Endothelial cell of umbilical vein (primary cell): ENCODE measurements around the gene DONSON. TPM values are rescaled to one million over a fixed set of nuclear protein-coding genes. Genes with fewer than 3 reads are reported as not detected.

Experiments
- BruUV-seq: library from RNA; stranded (reverse); fragments of 400-500 nt; replicated peaks from 2 replicates; lab custom pipeline; 2021; lab: Mats Ljungman, UMichigan
- CTCF ChIA-PET: fragments of 300-600, 350-600 bp; sonication (Branson Sonifier 250); formaldehyde crosslinking; loops from one replicate; lab custom pipeline; 2021; ENCODE audit warnings: antibody characterized with exemption, inconsistent platforms; lab: Charles Lee
- POLR2A ChIA-PET: fragments of 300-600, 350-600 bp; sonication (Branson Sonifier 250); formaldehyde crosslinking; loops from one replicate; lab custom pipeline; 2021; ENCODE audit warnings: antibody characterized with exemption, inconsistent platforms; lab: Charles Lee
- DNase-seq: peaks from one replicate; pipeline ENCODE4 v3.0.0-alpha.2; 2011; ENCODE audit warnings: low read depth, low spot score
- FAIRE-seq: peaks from 2 replicates; lab custom pipeline; 2011; peaks lifted over from hg19 to GRCh38; lab: Jason Lieb, UNC
- H2AFZ ChIP-seq: 2 replicates; pipeline ENCODE4 v1.6.0; 2012; ENCODE audit warnings: low read depth, low read length, control low read depth, inconsistent platforms
- H3K27ac ChIP-seq: 2 replicates; pipeline ENCODE4 v1.5.1; 2011; ENCODE audit warnings: low read depth, mild to moderate bottlenecking, control low read depth, low read length, moderate library complexity; ENCODE audit not compliant: insufficient read depth
- H3K27me3 ChIP-seq, 2 experiments: 2 replicates each; pipeline versions ENCODE4 v1.6.0 to v1.6.1; 2011; ENCODE audit warnings: low read length in 2 of 2, mixed read lengths in 1 of 2; ENCODE audit not compliant: control insufficient read depth in 2 of 2, insufficient read depth in 2 of 2
- H3K36me3 ChIP-seq, 2 experiments: 2 replicates in 1 of 2; 3 replicates in 1 of 2; pipeline ENCODE4 v1.5.1; 2011; ENCODE audit warnings: low read length in 2 of 2, mild to moderate bottlenecking in 1 of 2, moderate library complexity in 1 of 2; ENCODE audit not compliant: control insufficient read depth in 2 of 2, insufficient read depth in 2 of 2; ENCODE audit errors: extremely low read depth in 1 of 2
- H3K4me1 ChIP-seq: 3 replicates; pipeline ENCODE4 v1.5.1; 2011; ENCODE audit warnings: mild to moderate bottlenecking, low read length; ENCODE audit not compliant: control insufficient read depth, insufficient read depth; ENCODE audit errors: extremely low read depth
- H3K4me2 ChIP-seq: 2 replicates; pipeline ENCODE4 v1.6.1; 2011; ENCODE audit warnings: low read length, control low read depth, mixed read lengths; ENCODE audit not compliant: insufficient read depth
- H3K4me3 ChIP-seq, 3 experiments: fragments of 200-600 bp in 1 of 3; sonication (generic), shearing (Covaris generic) in 1 of 3; replicated peaks in 1 of 3; 2 replicates each; pipeline ENCODE4 v1.5.1; 2011 to 2016; ENCODE audit warnings: control low read depth in 3 of 3, low read length in 3 of 3, mild to moderate bottlenecking in 2 of 3, inconsistent platforms in 1 of 3, low read depth in 1 of 3, moderate library complexity in 1 of 3; ENCODE audit not compliant: insufficient read depth in 1 of 3
- H3K79me2 ChIP-seq: 2 replicates; pipeline ENCODE4 v1.6.0; 2012; ENCODE audit warnings: low read length, inconsistent platforms; ENCODE audit not compliant: control insufficient read depth, insufficient read depth
- H3K9ac ChIP-seq: replicated peaks from 2 replicates; pipeline ENCODE3; 2011; ENCODE audit warnings: low read length, control low read depth; ENCODE audit not compliant: insufficient read depth; ENCODE audit errors: extremely low read depth
- H3K9me1 ChIP-seq: replicated peaks from 3 replicates; pipeline ENCODE4 v1.6.0; 2011; ENCODE audit warnings: mild to moderate bottlenecking, low read length; ENCODE audit not compliant: control insufficient read depth, insufficient read depth; ENCODE audit errors: extremely low read depth
- H3K9me3 ChIP-seq: replicated peaks from 2 replicates; pipeline ENCODE4 v1.5.1; 2012; ENCODE audit warnings: low read length, inconsistent platforms; ENCODE audit not compliant: control insufficient read depth, insufficient read depth
- H4K20me1 ChIP-seq: replicated peaks from 2 replicates; pipeline ENCODE3; 2011; ENCODE audit warnings: mild to moderate bottlenecking, low read length; ENCODE audit not compliant: control insufficient read depth, insufficient read depth; ENCODE audit errors: extremely low read depth
- EZH2 ChIP-seq: IDR thresholded peaks from 2 replicates; pipeline ENCODE4 v1.6.1; 2012; ENCODE audit warnings: borderline replicate concordance, low read depth, mild to moderate bottlenecking, moderate library complexity, low read length, inconsistent platforms; ENCODE audit not compliant: severe bottlenecking
- FOS ChIP-seq: IDR thresholded peaks from 2 replicates; pipeline ENCODE4 v1.6.1; 2011; ENCODE audit warnings: mild to moderate bottlenecking, low read length, moderate library complexity, borderline replicate concordance; ENCODE audit not compliant: insufficient read depth
- GATA2 ChIP-seq: IDR thresholded peaks from 2 replicates; pipeline ENCODE4 v1.7.0; 2011; ENCODE audit warnings: low read depth, mild to moderate bottlenecking, moderate library complexity, mixed read lengths, low read length; ENCODE audit not compliant: insufficient read length, insufficient read depth
- JUN ChIP-seq: IDR thresholded peaks from 2 replicates; pipeline ENCODE4 v1.6.1; 2011; ENCODE audit warnings: borderline replicate concordance, low read depth; ENCODE audit not compliant: insufficient read length, insufficient read depth
- MAX ChIP-seq: IDR thresholded peaks from 2 replicates; pipeline ENCODE4 v1.6.1; 2011; ENCODE audit not compliant: insufficient read depth, insufficient read length
- MYC ChIP-seq: IDR thresholded peaks from one replicate; pipeline ENCODE4 v1.6.1; 2011; ENCODE audit warnings: mild to moderate bottlenecking, low read depth, low read length
- POLR2A ChIP-seq: IDR thresholded peaks from 2 replicates; pipeline ENCODE4 v1.6.1; 2012; ENCODE audit warnings: low read depth, mild to moderate bottlenecking, control low read depth, low read length
- POLR2AphosphoS5 ChIP-seq: IDR thresholded peaks from 2 replicates; pipeline ENCODE4 v1.6.1; 2012; ENCODE audit warnings: low read depth, mild to moderate bottlenecking, control low read depth, low read length, moderate library complexity; ENCODE audit not compliant: insufficient read depth
- dilution Hi-C: fragments of 300-500 bp; cut with MboI; formaldehyde crosslinking; loops from one replicate; pipeline ENCODE4 v1.15.0; 2019; ENCODE audit warnings: low sequenced_read_pairs; ENCODE audit not compliant: extremely low pct_ligation_motif_present
- intact Hi-C: fragments of 100-400 bp; cut with micrococcal nuclease; formaldehyde crosslinking; loops from one replicate; pipeline ENCODE4 v1.10.0; 2022
- polyA plus RNA-seq, 4 experiments: library from polyadenylated mRNA; depleted of rRNA in 3 of 4; stranded (reverse) in 3 of 4; unstranded in 1 of 4; fragments of >200 nt; gene quantifications; 2 replicates each; pipeline versions ENCODE4 v1.2.1 to v1.2.3, GENCODE V29; 2011 to 2012; ENCODE audit warnings: missing spikeins in 1 of 4
- total RNA-seq: library from RNA; stranded (reverse); gene quantifications from 2 replicates; pipeline ENCODE4 v1.2.3, GENCODE V29; 2021
- TF ChIP-seq, protein P1 (sequence below), 2 donors: IDR thresholded peaks; 1 replicate in 1 of 2; 2 replicates in 1 of 2; pipeline ENCODE4 v1.5.1; 2011; ENCODE audit warnings: low read length in 2 of 2, mild to moderate bottlenecking in 2 of 2, moderate library complexity in 2 of 2, control low read depth in 1 of 2, inconsistent platforms in 1 of 2, low read depth in 1 of 2; ENCODE audit not compliant: insufficient read depth in 1 of 2; ENCODE audit errors: extremely low read depth in 1 of 2

The DONSON gene
- total and polyA plus RNA-seq, 2 donors (not counting 3 experiments of a cell fraction or from before 2014, with no cell fraction given): 14.3 to 29.4 TPM

GRCh38 chr21:33587792-33588484 is 546 bp downstream of the DONSON start:
- Histone ChIP-seq H3K27me3 (no peaks in the 10 kb centered on the region), H3K27ac (peak overlapping the region; percentile 69), H3K4me3 (peak overlapping the region; percentile 77 to 95 (median 84)), H3K9ac (peak overlapping the region; percentile 97), H4K20me1 (no peaks in the 10 kb centered on the region), H3K9me3 (no peaks in the 10 kb centered on the region), H2AFZ (peak overlapping the region; percentile 64), H3K4me2 (peak overlapping the region; percentile 85), H3K9me1 (no peaks in the 10 kb centered on the region), H3K36me3 (peaks cover 0 to 6% of the 10 kb centered on the region in 2 experiments), H3K4me1 (peaks cover 18% of the 10 kb centered on the region), H3K79me2 (peaks cover 27% of the 10 kb centered on the region)
- intact Hi-C loops (loop anchor here (2.0 to 5.0 kb wide), 2 partner anchors 45 to 309 kb away; partner anchors contain the start of genes GART and SON), dilution Hi-C loops (no loop called here)
- TF ChIP-seq GATA2 (no peak), POLR2A (no peak), EZH2 (no peak), JUN (no peak), FOS (no peak), POLR2AphosphoS5 (no peak), MYC (no peak), MAX (no peak)
- TF ChIP-seq, protein P1, sequence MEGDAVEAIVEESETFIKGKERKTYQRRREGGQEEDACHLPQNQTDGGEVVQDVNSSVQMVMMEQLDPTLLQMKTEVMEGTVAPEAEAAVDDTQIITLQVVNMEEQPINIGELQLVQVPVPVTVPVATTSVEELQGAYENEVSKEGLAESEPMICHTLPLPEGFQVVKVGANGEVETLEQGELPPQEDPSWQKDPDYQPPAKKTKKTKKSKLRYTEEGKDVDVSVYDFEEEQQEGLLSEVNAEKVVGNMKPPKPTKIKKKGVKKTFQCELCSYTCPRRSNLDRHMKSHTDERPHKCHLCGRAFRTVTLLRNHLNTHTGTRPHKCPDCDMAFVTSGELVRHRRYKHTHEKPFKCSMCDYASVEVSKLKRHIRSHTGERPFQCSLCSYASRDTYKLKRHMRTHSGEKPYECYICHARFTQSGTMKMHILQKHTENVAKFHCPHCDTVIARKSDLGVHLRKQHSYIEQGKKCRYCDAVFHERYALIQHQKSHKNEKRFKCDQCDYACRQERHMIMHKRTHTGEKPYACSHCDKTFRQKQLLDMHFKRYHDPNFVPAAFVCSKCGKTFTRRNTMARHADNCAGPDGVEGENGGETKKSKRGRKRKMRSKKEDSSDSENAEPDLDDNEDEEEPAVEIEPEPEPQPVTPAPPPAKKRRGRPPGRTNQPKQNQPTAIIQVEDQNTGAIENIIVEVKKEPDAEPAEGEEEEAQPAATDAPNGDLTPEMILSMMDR (IDR thresholded peaks at IDR 0.05; ENCODE audit: extremely low read depth in 1 of 2, insufficient read depth in 1 of 2, low read depth in 1 of 2, low read length in 2 of 2): no peak
- CTCF ChIA-PET: interaction anchor here (0.9 to 2.5 kb wide), 10 partner anchors 9 to 388 kb away, joined by 3 to 67 read pairs (median 4); no protein-coding TSS in a partner anchor
- DNase-seq: peak; percentile 51
- BruUV-seq: TSS peak; percentile 20
- no peak for FAIRE-seq
- POLR2A ChIA-PET: interaction anchor here (0.8 to 1.4 kb wide), 3 partner anchors 18 to 108 kb away, joined by 3 to 5 read pairs (median 4); partner anchors contain the start of gene TMEM50B
